Spleen (tissue), 11 donors: ENCODE data around the gene NCAPG2. TPM values are rescaled to one million over a fixed set of nuclear protein-coding genes. Genes with fewer than 3 reads are reported as not detected.

Experiments used
- DNase-seq: peaks from one replicate; pipeline ENCODE4 v3.0.0-alpha.2; 2020
- H3K27ac ChIP-seq, 8 donors: fragments of 200-600 bp; sonication (generic) in 7 of 8; 1 replicate in 4 of 8; 2 replicates in 4 of 8; pipeline versions ENCODE4 v1.5.0 to v1.8.0; 2016 to 2021; ENCODE audit warnings: inconsistent platforms in 4 of 8, mild to moderate bottlenecking in 4 of 8, moderate library complexity in 1 of 8
- H3K27me3 ChIP-seq, 7 donors: fragments of 200-600 bp; sonication (generic) in 6 of 7; replicated peaks in 1 of 7; 1 replicate in 4 of 7; 2 replicates in 3 of 7; pipeline versions ENCODE4 v1.5.0 to v1.8.0; 2016 to 2021; ENCODE audit warnings: inconsistent platforms in 3 of 7, mild to moderate bottlenecking in 1 of 7
- H3K36me3 ChIP-seq, 6 donors: fragments of 200-600 bp; sonication (generic) in 5 of 6; 1 replicate in 4 of 6; 2 replicates in 2 of 6; pipeline versions ENCODE4 v1.5.0 to v1.8.0; 2016 to 2021; ENCODE audit warnings: inconsistent platforms in 2 of 6
- H3K4me1 ChIP-seq, 6 donors: fragments of 200-600 bp; sonication (generic) in 5 of 6; 1 replicate in 3 of 6; 2 replicates in 3 of 6; pipeline versions ENCODE4 v1.5.0 to v1.8.0; 2016 to 2021; ENCODE audit warnings: inconsistent platforms in 3 of 6
- H3K4me3 ChIP-seq, 8 donors: fragments of 200-600 bp; sonication (generic) in 7 of 8; 1 replicate in 4 of 8; 2 replicates in 4 of 8; pipeline versions ENCODE4 v1.5.0 to v1.8.0; 2016 to 2021; ENCODE audit warnings: inconsistent platforms in 4 of 8, mild to moderate bottlenecking in 4 of 8, moderate library complexity in 2 of 8
- H3K9me3 ChIP-seq, 8 donors: fragments of 200-600 bp; sonication (generic) in 7 of 8; 1 replicate in 4 of 8; 2 replicates in 4 of 8; pipeline versions ENCODE4 v1.5.0 to v1.8.0; 2016 to 2021; ENCODE audit warnings: inconsistent platforms in 4 of 8
- CTCF ChIP-seq, 11 experiments: fragments of 200-600 bp in 7 of 11; fragments of 450-650 bp in 4 of 11; sonication (generic) in 4 of 11; IDR thresholded peaks in 8 of 11; conservative IDR thresholded peaks in 3 of 11; 1 replicate in 7 of 11; 2 replicates in 4 of 11; pipeline versions ENCODE4 v1.4.0 to v1.8.0; 2016 to 2021; ENCODE audit warnings: antibody characterized with exemption in 11 of 11, inconsistent platforms in 4 of 11, mild to moderate bottlenecking in 1 of 11
- POLR2A ChIP-seq, 3 donors: fragments of 450-650 bp; IDR thresholded peaks; one replicate each; pipeline ENCODE4 v1.5.1; 2017; ENCODE audit warnings: antibody characterized with exemption in 3 of 3, mild to moderate bottlenecking in 1 of 3
- POLR2AphosphoS5 ChIP-seq, 3 donors: sonication (generic); formaldehyde crosslinking; IDR thresholded peaks; one replicate each; pipeline ENCODE4 v1.5.1; 2017; ENCODE audit warnings: antibody characterized with exemption in 3 of 3
- WGBS, 5 donors: extraction: QIAGEN DNeasy Blood & Tissue Kit in 3 of 5; methylation state at CpG; one replicate each; pipeline versions ENCODE4 v1.1.5 to v1.1.7; 2013 to 2018; 5-methylcytosine and 5-hydroxymethylcytosine counted together
- intact Hi-C: fragments of 100-400 bp; cut with DNase I; formaldehyde crosslinking; loops from one replicate; pipeline ENCODE4 v1.15.0; 2023; ENCODE audit warnings: low total_unique reads
- polyA plus RNA-seq, 3 donors: library from polyadenylated mRNA; stranded (reverse); fragments of 200-250 nt; gene quantifications; one replicate each; pipeline ENCODE4 v1.2.1, GENCODE V29; 2013
- total RNA-seq, 7 donors: library from RNA; depleted of rRNA in 3 of 7; stranded (reverse); fragments of >200 nt in 3 of 7; fragmentation: NEBNext Ultra II Directional in 4 of 7; extraction: Animal tissue kit (Norgen Biotek cat#: 25700) in 4 of 7; gene quantifications; one replicate each; pipeline versions ENCODE4 v1.1.0 to v1.2.1, GENCODE V29; 2016 to 2021
- donor health status: healthy with polysubstance abuse.
- donor health status: DM: no; HTN: no; CAD: no; lungs with moderate emphysema.
- donor health status: DM: no; HTN: no; CAD: no.
- donor health status: Bipolar disorder and iron deficiency.
- donor health status: healthy.
- donor health status: DM: no; HTN: no; CAD: no.
- donor health status: DM: yes; HTN: yes; CAD: no.

Gene NCAPG2
- total and polyA plus RNA-seq, 10 donors = 2.2 to 18.0 (median 10.8) TPM

GRCh38 chr7:158687406-158687805 is 17.2 kb downstream of the NCAPG2 start:
- intact Hi-C loops = no loop called here
- 94 to 97% (median 95%) methylated on average over 7 of the region's 7 CpGs for WGBS, 5 donors
- Histone ChIP-seq H3K9me3 (no peaks in the 10 kb centered on the region), H3K27me3 (no peaks in the 10 kb centered on the region), H3K36me3 (peaks cover 0 to 97% (median 16%) of the 10 kb centered on the region in 6 donors), H3K4me3 (no peak overlapping the region), H3K4me1 (no peaks in the 10 kb centered on the region), H3K27ac (no peak overlapping the region)
- TF ChIP-seq POLR2AphosphoS5 (IDR thresholded peaks at IDR 0.05) (no peak), CTCF (IDR thresholded peaks at IDR 0.05 in 8 of 11, conservative IDR thresholded peaks at IDR 0.05 in 3 of 11) (no peak), POLR2A (IDR thresholded peaks at IDR 0.05) (no peak)
- DNase-seq = no peak

- H3K36me3 ChIP-seq = peaks cover 0 to 83% (median 16%) of the 10 kb centered on the region in 6 donors
- TF ChIP-seq CTCF (IDR thresholded peaks at IDR 0.05 in 8 of 11, conservative IDR thresholded peaks at IDR 0.05 in 3 of 11) (no peak), POLR2A (IDR thresholded peaks at IDR 0.05) (no peak), POLR2AphosphoS5 (IDR thresholded peaks at IDR 0.05) (no peak)
- no peaks in the 10 kb centered on the region for H3K27me3 ChIP-seq
- H3K4me1 ChIP-seq = no peaks in the 10 kb centered on the region
- DNase-seq = no peak
- no peaks in the 10 kb centered on the region for H3K9me3 ChIP-seq
- H3K27ac ChIP-seq = no peak overlapping the region
- no peak overlapping the region for H3K4me3 ChIP-seq
- WGBS, 5 donors = 87 to 95% (median 93%) methylated on average over 4 of the region's 4 CpGs
- intact Hi-C loops = no loop called here
These were observed 18.9 kb downstream of the NCAPG2 start for GRCh38 chr7:158685693-158686092.

- no peaks in the 10 kb centered on the region for H3K27me3 ChIP-seq
- intact Hi-C loops = no loop called here
- H3K36me3 ChIP-seq = peaks cover 0 to 83% (median 22%) of the 10 kb centered on the region in 6 donors
- DNase-seq = no peak
- WGBS, 5 donors = 90 to 100% (median 94%) methylated on average over 1 of the region's 1 CpG
- no peaks in the 10 kb centered on the region for H3K9me3 ChIP-seq
- TF ChIP-seq POLR2A (IDR thresholded peaks at IDR 0.05) (no peak), CTCF (IDR thresholded peaks at IDR 0.05 in 8 of 11, conservative IDR thresholded peaks at IDR 0.05 in 3 of 11) (no peak), POLR2AphosphoS5 (IDR thresholded peaks at IDR 0.05) (no peak)
- no peak overlapping the region for H3K4me3 ChIP-seq
- no peak overlapping the region for H3K27ac ChIP-seq
- H3K4me1 ChIP-seq = no peaks in the 10 kb centered on the region
These were observed 20.3 kb downstream of the NCAPG2 start for GRCh38 chr7:158684329-158684728.

GRCh38 chr7:158683541-158683940 is 21.1 kb downstream of the NCAPG2 start:
- intact Hi-C loops = no loop called here
- TF ChIP-seq POLR2AphosphoS5 (IDR thresholded peaks at IDR 0.05) (no peak), CTCF (IDR thresholded peaks at IDR 0.05 in 8 of 11, conservative IDR thresholded peaks at IDR 0.05 in 3 of 11) (no peak), POLR2A (IDR thresholded peaks at IDR 0.05) (no peak)

More at GRCh38 chr7:158683541-158683940, 21.1 kb downstream of the NCAPG2 start:
- H3K27me3 ChIP-seq = no peaks in the 10 kb centered on the region
- H3K4me1 ChIP-seq = no peaks in the 10 kb centered on the region
- DNase-seq = no peak
- peaks cover 0 to 83% (median 23%) of the 10 kb centered on the region in 6 donors for H3K36me3 ChIP-seq
- no peak overlapping the region for H3K4me3 ChIP-seq
- H3K27ac ChIP-seq = no peak overlapping the region
- 81 to 95% (median 87%) methylated on average over 2 of the region's 2 CpGs for WGBS, 5 donors
- H3K9me3 ChIP-seq = no peaks in the 10 kb centered on the region
